ENCODE measurements around the gene OR6C6.

- TF ChIP-seq CTCF (IDR thresholded peaks at IDR 0.05; ENCODE audit: borderline replicate concordance, extremely low read depth, low read length, poor library complexity, severe bottlenecking), result no peak
- no peak for TF ChIP-seq EZH2 (IDR thresholded peaks at IDR 0.05; ENCODE audit: borderline replicate concordance, low read depth, low read length, severe bottlenecking)
Observed at GRCh38 chr12:55244309-55244708, 52.1 kb downstream of the OR6C6 start, which contains the start of gene OR6C74.

Data from DND-41 (cell line).